Coronary artery (tissue), 2 donors: ENCODE measurements around the gene PPP1R18.
"Not testable (repeated sequence)": the region's sequence is repeated elsewhere in the genome, so short reads cannot be mapped to it uniquely, and the experiment has no call there.

Experiments
- DNase-seq: peaks from one replicate; pipeline ENCODE4 v3.0.0-alpha.2; 2017; ENCODE audit warnings: low spot score
- H3K27ac ChIP-seq, 2 donors: fragments of 200-600 bp; sonication (generic); one replicate each; pipeline ENCODE4 v1.5.1; 2016 to 2019
- H3K4me3 ChIP-seq: fragments of 200-600 bp; sonication (generic); 2 replicates; pipeline ENCODE4 v1.5.1; 2016; ENCODE audit warnings: mild to moderate bottlenecking, moderate library complexity
- CTCF ChIP-seq: fragments of 200-600 bp; sonication (generic); IDR thresholded peaks from one replicate; pipeline ENCODE4 v1.5.1; 2019; ENCODE audit warnings: antibody characterized with exemption

PPP1R18 gene

GRCh38 chr6:30726506-30727413 is 40.3 kb upstream of the PPP1R18 start:
- no peak for TF ChIP-seq CTCF
- DNase-seq: no peak
- Histone ChIP-seq H3K27ac (peak overlapping the region; percentile 1 to 66), H3K4me3 (no peak overlapping the region)

- DNase-seq: no peak
- Histone ChIP-seq H3K27ac (peak overlapping the region; percentile 1 to 66), H3K4me3 (no peak overlapping the region)
- TF ChIP-seq CTCF: no peak
Observed at GRCh38 chr6:30725713-30726505, 39.5 kb upstream of the PPP1R18 start.

- no peak for DNase-seq
- TF ChIP-seq CTCF: no peak
- Histone ChIP-seq H3K4me3 (no peak overlapping the region), H3K27ac (peak overlapping the region; percentile 49 to 66)
Observed at GRCh38 chr6:30724906-30725667, 38.6 kb upstream of the PPP1R18 start.

GRCh38 chr6:30723843-30724741 is 37.6 kb upstream of the PPP1R18 start:
- not testable (repeated sequence) for DNase-seq
- Histone ChIP-seq H3K4me3 (peak overlapping the region; percentile 19), H3K27ac (peak overlapping the region; percentile 49 to 65)

GRCh38 chr6:30723159-30723842 is 36.9 kb upstream of the PPP1R18 start:
- Histone ChIP-seq H3K27ac (peak overlapping the region; percentile 65 to 92), H3K4me3 (peak overlapping the region; percentile 19)
- not testable (repeated sequence) for DNase-seq

GRCh38 chr6:30722280-30723112 is 36.1 kb upstream of the PPP1R18 start:
- peak overlapping the region; percentile 92 to 95 for H3K27ac ChIP-seq
- H3K4me3 ChIP-seq: peak overlapping the region; percentile 75
- TF ChIP-seq CTCF: peak; percentile 92
- DNase-seq: peak; percentile 88

GRCh38 chr6:30722025-30722279 is 35.5 kb upstream of the PPP1R18 start:
- Histone ChIP-seq H3K4me3 (peak overlapping the region; percentile 75), H3K27ac (peak overlapping the region; percentile 92 to 95)
- not testable (repeated sequence) for DNase-seq
